ENCODE measurements around the gene ZNF304. TPM values are rescaled to one million over a fixed set of nuclear protein-coding genes. Genes with fewer than 3 reads are reported as not detected.
"Not testable (repeated sequence)": the region's sequence is repeated elsewhere in the genome, so short reads cannot be mapped to it uniquely, and the experiment has no call there.

ZNF304 gene
- total RNA-seq, 1 donor: 11.2 TPM

- H3K4me3 ChIP-seq (ENCODE audit: low read depth, low read length): no peak overlapping the region
- no peak for DNase-seq (ENCODE audit: low read depth)
- TF ChIP-seq CTCF (IDR thresholded peaks at IDR 0.05; ENCODE audit: insufficient read depth, low read depth, low read length): no peak
Observed at GRCh38 chr19:57366776-57367175, 15.7 kb downstream of the ZNF304 start.

GRCh38 chr19:57374179-57374578 is 23.1 kb downstream of the ZNF304 start:
- no peak overlapping the region for H3K4me3 ChIP-seq (ENCODE audit: low read depth, low read length)
- TF ChIP-seq CTCF (IDR thresholded peaks at IDR 0.05; ENCODE audit: insufficient read depth, low read depth, low read length): no peak
- DNase-seq (ENCODE audit: low read depth): no peak

- not testable (repeated sequence) for DNase-seq (ENCODE audit: low read depth); H3K4me3 ChIP-seq (ENCODE audit: low read depth, low read length)
Observed at GRCh38 chr19:57374647-57375046, 23.6 kb downstream of the ZNF304 start.

- no peak for DNase-seq (ENCODE audit: low read depth)
- no peak overlapping the region for H3K4me3 ChIP-seq (ENCODE audit: low read depth, low read length)
- TF ChIP-seq CTCF (IDR thresholded peaks at IDR 0.05; ENCODE audit: insufficient read depth, low read depth, low read length): no peak
Observed at GRCh38 chr19:57376151-57376550, 25.1 kb downstream of the ZNF304 start.

GRCh38 chr19:57377498-57378146 is 26.6 kb downstream of the ZNF304 start:
- TF ChIP-seq CTCF (IDR thresholded peaks at IDR 0.05; ENCODE audit: insufficient read depth, low read depth, low read length): no peak
- H3K4me3 ChIP-seq (ENCODE audit: low read depth, low read length): no peak overlapping the region
- no peak for DNase-seq (ENCODE audit: low read depth)

- no peak for TF ChIP-seq CTCF (IDR thresholded peaks at IDR 0.05; ENCODE audit: insufficient read depth, low read depth, low read length)
- no peak overlapping the region for H3K4me3 ChIP-seq (ENCODE audit: low read depth, low read length)
- no peak for DNase-seq (ENCODE audit: low read depth)
Observed at GRCh38 chr19:57380923-57381322, 29.9 kb downstream of the ZNF304 start.

- DNase-seq (ENCODE audit: low read depth): peak; percentile 39
- TF ChIP-seq CTCF (IDR thresholded peaks at IDR 0.05; ENCODE audit: insufficient read depth, low read depth, low read length): no peak
- no peak overlapping the region for H3K4me3 ChIP-seq (ENCODE audit: low read depth, low read length)
Observed at GRCh38 chr19:57382806-57383488, 31.9 kb downstream of the ZNF304 start.
